GM12878 (cell line): ENCODE results near the gene SLC34A1. TPM values are rescaled to one million over a fixed set of nuclear protein-coding genes. Genes with fewer than 3 reads are reported as not detected.
A peak's percentile ranks its signal among the peaks of the same experiment; 100 is the strongest.

Experiments used
- BACH1 ChIP-seq: fragments of 450-650 bp; IDR thresholded peaks from 2 replicates; pipeline ENCODE4 v1.6.1; 2017; ENCODE audit warnings: mild to moderate bottlenecking, borderline replicate concordance
- BHLHE40 ChIP-seq, 2 experiments: fragments of 450-650 bp in 1 of 2; IDR thresholded peaks; 2 replicates each; pipeline ENCODE4 v1.6.1; 2011 to 2017; ENCODE audit warnings: low read depth in 2 of 2, borderline replicate concordance in 1 of 2, improper control_type of control experiment in 1 of 2, low read length in 1 of 2, mild to moderate bottlenecking in 1 of 2
- CREB1 ChIP-seq: IDR thresholded peaks from 2 replicates; pipeline ENCODE4 v1.6.1; 2012; ENCODE audit warnings: low read depth, mild to moderate bottlenecking, inconsistent platforms
- ETV6 ChIP-seq, 2 experiments: fragments of 450-650 bp in 1 of 2; IDR thresholded peaks in 1 of 2; conservative IDR thresholded peaks in 1 of 2; 2 replicates each; pipeline ENCODE4 v1.6.1; 2014; ENCODE audit warnings: antibody characterized with exemption in 1 of 2, borderline replicate concordance in 1 of 2, low read depth in 1 of 2, mild to moderate bottlenecking in 1 of 2, moderate library complexity in 1 of 2
- HCFC1 ChIP-seq: fragments of 150-350 bp; IDR thresholded peaks from 2 replicates; pipeline ENCODE4 v1.6.1; 2014; ENCODE audit warnings: low read length
- MEF2A ChIP-seq: IDR thresholded peaks from 2 replicates; pipeline ENCODE4 v1.6.1; 2011; ENCODE audit warnings: low read depth, mild to moderate bottlenecking, low read length, moderate library complexity; ENCODE audit not compliant: insufficient read depth
- NR2C2 ChIP-seq: IDR thresholded peaks from 2 replicates; pipeline ENCODE4 v1.6.1; 2011; ENCODE audit warnings: borderline replicate concordance, low read depth; ENCODE audit not compliant: control insufficient read depth, insufficient read length
- POU2F2 ChIP-seq: IDR thresholded peaks from 3 replicates; pipeline ENCODE4 v1.6.1; 2011; ENCODE audit warnings: low read depth, mild to moderate bottlenecking, low read length, borderline replicate concordance
- RB1 ChIP-seq: fragments of 450-650 bp; formaldehyde crosslinking; IDR thresholded peaks from 2 replicates; pipeline ENCODE4 v1.6.1; 2017; ENCODE audit warnings: mild to moderate bottlenecking, borderline replicate concordance
- STAT1 ChIP-seq: fragments of 450-650 bp; conservative IDR thresholded peaks from 2 replicates; pipeline ENCODE4 v1.6.1; 2014; ENCODE audit warnings: antibody characterized with exemption, mild to moderate bottlenecking
- TCF7 ChIP-seq: IDR thresholded peaks from 2 replicates; pipeline ENCODE4 v1.6.1; 2014; ENCODE audit warnings: antibody characterized with exemption, borderline replicate concordance
- YY1 ChIP-seq: IDR thresholded peaks from 2 replicates; pipeline ENCODE4 v1.6.1; 2011; ENCODE audit warnings: low read depth, mild to moderate bottlenecking, low read length
- ZBED1 ChIP-seq: IDR thresholded peaks from 2 replicates; pipeline ENCODE4 v1.6.1; 2016; ENCODE audit warnings: borderline replicate concordance
- ZNF384 ChIP-seq: IDR thresholded peaks from 2 replicates; pipeline ENCODE4 v1.6.1; 2012; ENCODE audit warnings: low read depth, mild to moderate bottlenecking, low read length, improper control_type of control experiment, borderline replicate concordance
- polyA plus RNA-seq, 11 experiments: library from polyadenylated mRNA; depleted of rRNA in 4 of 11; unstranded in 6 of 11; stranded (reverse) in 5 of 11; fragments of >200 nt; fragmentation: Nextera tagmentation in 4 of 11; fragmentation: Illumina TruSeq in 1 of 11; extraction: Ambion mirVana in 4 of 11; extraction: Trizol in 1 of 11; gene quantifications; 1 replicate in 1 of 11; 2 replicates in 10 of 11; pipeline versions ENCODE4 v1.2.1 to v1.2.3, GENCODE V29; 2011 to 2016; ENCODE audit warnings: inconsistent platforms in 2 of 11, missing spikeins in 2 of 11, low read depth in 1 of 11
- total RNA-seq, 4 experiments: library from RNA; depleted of rRNA in 3 of 4; stranded (reverse); fragments of >200 nt in 3 of 4; fragmentation: Illumina TruSeq in 1 of 4; extraction: Trizol in 1 of 4; gene quantifications; 2 replicates each; pipeline versions ENCODE4 v1.2.1 to v1.2.3, GENCODE V29; 2013 to 2021
- TF ChIP-seq, protein P1 (sequence below): IDR thresholded peaks from 2 replicates; pipeline ENCODE4 v1.6.1; 2012; ENCODE audit warnings: improper control_type of control experiment, low read depth, low read length; ENCODE audit not compliant: insufficient replicate concordance
- TF ChIP-seq, protein P2 (sequence below): IDR thresholded peaks from 2 replicates; pipeline ENCODE4 v1.6.1; 2011; ENCODE audit warnings: low read depth, mild to moderate bottlenecking, low read length, moderate library complexity, borderline replicate concordance; ENCODE audit errors: extremely low read depth
- TF ChIP-seq, protein P3 (sequence below): fragments of 450-650 bp; IDR thresholded peaks from 2 replicates; pipeline ENCODE4 v1.6.1; 2016; ENCODE audit warnings: mild to moderate bottlenecking
- TF ChIP-seq, protein P4 (sequence below): fragments of 450-650 bp; formaldehyde crosslinking; IDR thresholded peaks from 2 replicates; pipeline ENCODE4 v1.4.0; 2022; ENCODE audit warnings: mild to moderate bottlenecking, moderate library complexity

Gene SLC34A1
- total and polyA plus RNA-seq, 10 of the 15 experiments (the other 5 are each of a cell fraction or from before 2014, with no cell fraction given), result 0.03 to 0.14 (median 0.09) TPM; not detected in 2

DNA sequence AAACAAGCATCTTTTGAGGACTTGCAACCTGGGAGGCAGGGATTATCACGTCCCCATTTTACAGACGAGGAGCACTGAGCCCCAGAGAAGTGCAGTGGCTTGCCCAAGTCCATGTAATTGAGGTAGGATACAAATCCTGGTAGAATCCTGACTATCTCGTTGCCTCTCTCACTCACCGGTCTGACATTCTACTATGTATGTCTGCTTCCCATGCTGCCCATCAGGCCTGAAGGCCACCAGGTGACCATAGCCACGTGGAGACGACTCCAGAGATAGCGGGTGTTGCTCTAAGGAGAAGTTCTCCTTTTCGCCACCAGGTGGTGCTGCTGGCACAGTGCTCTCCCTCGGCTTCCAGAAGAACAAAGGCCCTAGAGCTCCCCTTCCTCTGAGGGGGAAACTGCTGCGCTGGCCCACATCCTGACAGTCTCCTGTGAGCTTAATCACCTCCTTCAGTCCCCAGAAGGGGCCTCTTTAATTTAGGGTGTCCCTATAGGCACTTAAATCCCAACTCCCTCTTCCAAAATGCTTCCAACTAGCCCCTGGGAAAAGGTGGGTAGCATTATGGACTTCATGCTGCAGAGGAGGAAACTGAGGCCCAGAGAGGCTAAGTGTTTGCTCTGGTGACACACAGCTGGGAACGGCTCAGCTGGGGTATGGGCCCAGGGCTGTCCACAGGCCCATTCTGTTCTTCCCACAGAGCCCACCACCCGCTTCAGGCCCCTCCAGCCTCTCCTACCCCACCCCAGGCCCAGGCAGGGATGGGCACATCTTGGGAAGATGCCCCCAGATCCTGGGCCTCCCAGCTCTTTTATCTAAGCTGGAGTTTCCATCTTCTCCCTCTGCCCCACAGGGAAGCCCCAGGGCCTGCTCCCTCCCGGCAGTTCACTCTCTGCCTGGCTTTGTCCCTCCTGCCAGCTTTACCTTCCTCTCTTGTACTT lies 6.4 kb downstream of the SLC34A1 start (continued):
- TF ChIP-seq, protein P1, sequence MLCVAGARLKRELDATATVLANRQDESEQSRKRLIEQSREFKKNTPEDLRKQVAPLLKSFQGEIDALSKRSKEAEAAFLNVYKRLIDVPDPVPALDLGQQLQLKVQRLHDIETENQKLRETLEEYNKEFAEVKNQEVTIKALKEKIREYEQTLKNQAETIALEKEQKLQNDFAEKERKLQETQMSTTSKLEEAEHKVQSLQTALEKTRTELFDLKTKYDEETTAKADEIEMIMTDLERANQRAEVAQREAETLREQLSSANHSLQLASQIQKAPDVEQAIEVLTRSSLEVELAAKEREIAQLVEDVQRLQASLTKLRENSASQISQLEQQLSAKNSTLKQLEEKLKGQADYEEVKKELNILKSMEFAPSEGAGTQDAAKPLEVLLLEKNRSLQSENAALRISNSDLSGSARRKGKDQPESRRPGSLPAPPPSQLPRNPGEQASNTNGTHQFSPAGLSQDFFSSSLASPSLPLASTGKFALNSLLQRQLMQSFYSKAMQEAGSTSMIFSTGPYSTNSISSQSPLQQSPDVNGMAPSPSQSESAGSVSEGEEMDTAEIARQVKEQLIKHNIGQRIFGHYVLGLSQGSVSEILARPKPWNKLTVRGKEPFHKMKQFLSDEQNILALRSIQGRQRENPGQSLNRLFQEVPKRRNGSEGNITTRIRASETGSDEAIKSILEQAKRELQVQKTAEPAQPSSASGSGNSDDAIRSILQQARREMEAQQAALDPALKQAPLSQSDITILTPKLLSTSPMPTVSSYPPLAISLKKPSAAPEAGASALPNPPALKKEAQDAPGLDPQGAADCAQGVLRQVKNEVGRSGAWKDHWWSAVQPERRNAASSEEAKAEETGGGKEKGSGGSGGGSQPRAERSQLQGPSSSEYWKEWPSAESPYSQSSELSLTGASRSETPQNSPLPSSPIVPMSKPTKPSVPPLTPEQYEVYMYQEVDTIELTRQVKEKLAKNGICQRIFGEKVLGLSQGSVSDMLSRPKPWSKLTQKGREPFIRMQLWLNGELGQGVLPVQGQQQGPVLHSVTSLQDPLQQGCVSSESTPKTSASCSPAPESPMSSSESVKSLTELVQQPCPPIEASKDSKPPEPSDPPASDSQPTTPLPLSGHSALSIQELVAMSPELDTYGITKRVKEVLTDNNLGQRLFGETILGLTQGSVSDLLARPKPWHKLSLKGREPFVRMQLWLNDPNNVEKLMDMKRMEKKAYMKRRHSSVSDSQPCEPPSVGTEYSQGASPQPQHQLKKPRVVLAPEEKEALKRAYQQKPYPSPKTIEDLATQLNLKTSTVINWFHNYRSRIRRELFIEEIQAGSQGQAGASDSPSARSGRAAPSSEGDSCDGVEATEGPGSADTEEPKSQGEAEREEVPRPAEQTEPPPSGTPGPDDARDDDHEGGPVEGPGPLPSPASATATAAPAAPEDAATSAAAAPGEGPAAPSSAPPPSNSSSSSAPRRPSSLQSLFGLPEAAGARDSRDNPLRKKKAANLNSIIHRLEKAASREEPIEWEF, result no peak
- no peak; the same call in 1 of the 2 replicates for TF ChIP-seq RB1
- no peak for TF ChIP-seq ETV6 (conservative IDR thresholded peaks at IDR 0.05 in 1 of 2, IDR thresholded peaks at IDR 0.05 in 1 of 2; ENCODE audit: borderline replicate concordance in 1 of 2, low read depth in 1 of 2)
- TF ChIP-seq, protein P2, sequence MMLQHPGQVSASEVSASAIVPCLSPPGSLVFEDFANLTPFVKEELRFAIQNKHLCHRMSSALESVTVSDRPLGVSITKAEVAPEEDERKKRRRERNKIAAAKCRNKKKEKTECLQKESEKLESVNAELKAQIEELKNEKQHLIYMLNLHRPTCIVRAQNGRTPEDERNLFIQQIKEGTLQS, result peak; percentile 45; the same call in 1 of the 2 replicates
- TF ChIP-seq POU2F2, result peak; percentile 52; the same call in 1 of the 3 replicates
- TF ChIP-seq ZBED1, result no peak; the same call in 1 of the 2 replicates
- no peak; the same call in 1 of the 2 replicates for TF ChIP-seq TCF7
- no peak for TF ChIP-seq CREB1
- no peak for TF ChIP-seq STAT1
- TF ChIP-seq BACH1, result no peak
- no peak for TF ChIP-seq ZNF384
- TF ChIP-seq MEF2A, result no peak
- peak; percentile 25 to 34; a peak in 1 of 4 replicates for TF ChIP-seq BHLHE40 (IDR thresholded peaks at IDR 0.05; ENCODE audit: borderline replicate concordance in 1 of 2, low read depth in 2 of 2, low read length in 1 of 2)
- TF ChIP-seq NR2C2, result no peak
- TF ChIP-seq YY1, result peak; percentile 76
- TF ChIP-seq, protein P3, sequence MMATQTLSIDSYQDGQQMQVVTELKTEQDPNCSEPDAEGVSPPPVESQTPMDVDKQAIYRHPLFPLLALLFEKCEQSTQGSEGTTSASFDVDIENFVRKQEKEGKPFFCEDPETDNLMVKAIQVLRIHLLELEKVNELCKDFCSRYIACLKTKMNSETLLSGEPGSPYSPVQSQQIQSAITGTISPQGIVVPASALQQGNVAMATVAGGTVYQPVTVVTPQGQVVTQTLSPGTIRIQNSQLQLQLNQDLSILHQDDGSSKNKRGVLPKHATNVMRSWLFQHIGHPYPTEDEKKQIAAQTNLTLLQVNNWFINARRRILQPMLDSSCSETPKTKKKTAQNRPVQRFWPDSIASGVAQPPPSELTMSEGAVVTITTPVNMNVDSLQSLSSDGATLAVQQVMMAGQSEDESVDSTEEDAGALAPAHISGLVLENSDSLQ, result peak; percentile 31; the same call in 1 of the 2 replicates
- TF ChIP-seq, protein P4, sequence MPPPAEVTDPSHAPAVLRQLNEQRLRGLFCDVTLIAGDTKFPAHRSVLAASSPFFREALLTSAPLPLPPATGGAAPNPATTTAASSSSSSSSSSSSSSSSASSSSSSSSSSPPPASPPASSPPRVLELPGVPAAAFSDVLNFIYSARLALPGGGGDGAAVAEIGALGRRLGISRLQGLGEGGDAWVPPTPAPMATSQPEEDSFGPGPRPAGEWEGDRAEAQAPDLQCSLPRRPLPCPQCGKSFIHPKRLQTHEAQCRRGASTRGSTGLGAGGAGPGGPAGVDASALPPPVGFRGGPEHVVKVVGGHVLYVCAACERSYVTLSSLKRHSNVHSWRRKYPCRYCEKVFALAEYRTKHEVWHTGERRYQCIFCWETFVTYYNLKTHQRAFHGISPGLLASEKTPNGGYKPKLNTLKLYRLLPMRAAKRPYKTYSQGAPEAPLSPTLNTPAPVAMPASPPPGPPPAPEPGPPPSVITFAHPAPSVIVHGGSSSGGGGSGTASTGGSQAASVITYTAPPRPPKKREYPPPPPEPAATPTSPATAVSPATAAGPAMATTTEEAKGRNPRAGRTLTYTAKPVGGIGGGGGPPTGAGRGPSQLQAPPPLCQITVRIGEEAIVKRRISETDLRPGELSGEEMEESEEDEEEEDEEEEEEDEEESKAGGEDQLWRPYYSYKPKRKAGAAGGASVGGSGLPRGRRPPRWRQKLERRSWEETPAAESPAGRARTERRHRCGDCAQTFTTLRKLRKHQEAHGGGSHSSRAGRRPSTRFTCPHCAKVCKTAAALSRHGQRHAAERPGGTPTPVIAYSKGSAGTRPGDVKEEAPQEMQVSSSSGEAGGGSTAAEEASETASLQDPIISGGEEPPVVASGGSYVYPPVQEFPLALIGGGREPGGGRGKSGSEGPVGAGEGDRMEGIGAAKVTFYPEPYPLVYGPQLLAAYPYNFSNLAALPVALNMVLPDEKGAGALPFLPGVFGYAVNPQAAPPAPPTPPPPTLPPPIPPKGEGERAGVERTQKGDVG (CRISPR knock-in tag), result no peak
- TF ChIP-seq HCFC1, result no peak
